ENCODE data around the gene ATP6V0A4. TPM values are rescaled to one million over a fixed set of nuclear protein-coding genes. Genes with fewer than 3 reads are reported as not detected.

The ATP6V0A4 gene
- polyA plus RNA-seq, 3 donors = 0.14 TPM; not detected in 2

GRCh38 chr7:138670594-138670993 lies 127.4 kb downstream of the ATP6V0A4 start:
- H3K27ac ChIP-seq (ENCODE audit: low read depth, low read length) = no peak overlapping the region

- WGBS, 3 donors = 66 to 83% (median 66%) methylated on average over 4 of the region's 4 CpGs
- H3K27ac ChIP-seq (ENCODE audit: low read depth, low read length) = no peak overlapping the region
Measured at GRCh38 chr7:138669364-138669763, 128.6 kb downstream of the ATP6V0A4 start.

GRCh38 chr7:138668946-138669345 lies 129.1 kb downstream of the ATP6V0A4 start:
- H3K27ac ChIP-seq (ENCODE audit: low read depth, low read length) = no peak overlapping the region
- 86 to 90% (median 87%) methylated on average over 3 of the region's 3 CpGs for WGBS, 3 donors

GRCh38 chr7:138668229-138668596 lies 129.8 kb downstream of the ATP6V0A4 start:
- no peak overlapping the region for H3K27ac ChIP-seq (ENCODE audit: low read depth, low read length)

GRCh38 chr7:138667535-138668228 lies 130.3 kb downstream of the ATP6V0A4 start:
- WGBS, 3 donors = 77 to 95% (median 84%) methylated on average over 6 of the region's 6 CpGs
- no peak overlapping the region for H3K27ac ChIP-seq (ENCODE audit: low read depth, low read length)

More at GRCh38 chr7:138668229-138668596, 129.8 kb downstream of the ATP6V0A4 start:
- WGBS, 3 donors = 92 to 95% (median 94%) methylated on average over 2 of the region's 2 CpGs

- no peak overlapping the region for H3K27ac ChIP-seq (ENCODE audit: low read depth, low read length)
- WGBS, 3 donors = 10 to 24% (median 22%) methylated on average over 2 of the region's 2 CpGs
Measured at GRCh38 chr7:138666385-138666784, 131.6 kb downstream of the ATP6V0A4 start.

- 61 to 62% (median 62%) methylated on average over 4 of the region's 4 CpGs for WGBS, 3 donors
Measured at GRCh38 chr7:138665669-138666140, 132.3 kb downstream of the ATP6V0A4 start.

GRCh38 chr7:138665249-138665648 lies 132.7 kb downstream of the ATP6V0A4 start:
- 47 to 83% (median 65%) methylated on average over 4 of the region's 4 CpGs for WGBS, 3 donors
- H3K27ac ChIP-seq (ENCODE audit: low read depth, low read length) = no peak overlapping the region

More at GRCh38 chr7:138665669-138666140, 132.3 kb downstream of the ATP6V0A4 start:
- no peak overlapping the region for H3K27ac ChIP-seq (ENCODE audit: low read depth, low read length)

GRCh38 chr7:138663725-138664710 lies 134.0 kb downstream of the ATP6V0A4 start:
- no peak overlapping the region for H3K27ac ChIP-seq (ENCODE audit: low read depth, low read length)
- 26 to 41% (median 39%) methylated on average over 59 of the region's 59 CpGs for WGBS, 3 donors

- H3K27ac ChIP-seq (ENCODE audit: low read depth, low read length) = no peak overlapping the region
- WGBS, 3 donors = 72 to 88% (median 74%) methylated on average over 6 of the region's 6 CpGs
Measured at GRCh38 chr7:138662991-138663320, 135.0 kb downstream of the ATP6V0A4 start.

GRCh38 chr7:138662076-138662990 lies 135.7 kb downstream of the ATP6V0A4 start:
- no peak overlapping the region for H3K27ac ChIP-seq (ENCODE audit: low read depth, low read length)
- 68 to 89% (median 73%) methylated on average over 5 of the region's 5 CpGs for WGBS, 3 donors

- no peak overlapping the region for H3K27ac ChIP-seq (ENCODE audit: low read depth, low read length)
- whole genome bisulfite sequencing, 3 donors = 64 to 67% (median 65%) methylated on average over 9 of the region's 9 CpGs
Measured at GRCh38 chr7:138661069-138661635, 136.8 kb downstream of the ATP6V0A4 start.

GRCh38 chr7:138658889-138659288 lies 139.1 kb downstream of the ATP6V0A4 start:
- WGBS, 3 donors = 82 to 85% (median 85%) methylated on average over 4 of the region's 4 CpGs
- no peak overlapping the region for H3K27ac ChIP-seq (ENCODE audit: low read depth, low read length)

- no peak overlapping the region for H3K27ac ChIP-seq (ENCODE audit: low read depth, low read length)
- WGBS, 3 donors = 81 to 92% (median 90%) methylated on average over 4 of the region's 4 CpGs
Measured at GRCh38 chr7:138657854-138658386, 140.1 kb downstream of the ATP6V0A4 start.

- H3K27ac ChIP-seq (ENCODE audit: low read depth, low read length) = no peak overlapping the region
- WGBS, 3 donors = 93 to 98% (median 93%) methylated on average over 2 of the region's 2 CpGs
Measured at GRCh38 chr7:138656952-138657351, 141.0 kb downstream of the ATP6V0A4 start.

Measured in adipose tissue (tissue), 3 donors.